Activated CD4-positive, alpha-beta T cell treated with anti-CD3 and anti-CD28 coated beads for 24 hours (primary cell): ENCODE results near the gene MPDZ.

Source experiments
- DNase-seq, 2 donors: peaks; one replicate each; pipeline ENCODE4 v3.0.0-alpha.2; 2020; ENCODE audit warnings: low read depth in 2 of 2

Gene MPDZ

DNA sequence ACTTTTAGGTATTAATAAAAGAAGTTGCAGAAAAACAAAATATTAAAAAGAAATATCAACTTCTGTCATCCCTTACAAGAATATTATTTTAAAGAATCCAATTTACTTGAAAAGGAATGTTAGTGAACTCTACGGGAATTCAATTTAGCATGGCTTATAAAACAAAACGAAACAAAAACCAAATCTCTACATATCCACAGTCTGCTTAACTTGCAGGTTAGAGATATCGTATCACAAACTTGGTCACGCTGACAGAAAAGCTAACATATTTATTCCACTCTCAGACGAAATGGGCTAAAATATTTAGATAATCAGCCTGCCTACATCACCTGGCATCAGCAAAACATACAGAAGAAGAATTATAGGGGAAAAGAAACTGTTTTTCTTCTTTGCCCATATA, 92.7 kb downstream of the MPDZ start:
- no peak for DNase-seq

DNA sequence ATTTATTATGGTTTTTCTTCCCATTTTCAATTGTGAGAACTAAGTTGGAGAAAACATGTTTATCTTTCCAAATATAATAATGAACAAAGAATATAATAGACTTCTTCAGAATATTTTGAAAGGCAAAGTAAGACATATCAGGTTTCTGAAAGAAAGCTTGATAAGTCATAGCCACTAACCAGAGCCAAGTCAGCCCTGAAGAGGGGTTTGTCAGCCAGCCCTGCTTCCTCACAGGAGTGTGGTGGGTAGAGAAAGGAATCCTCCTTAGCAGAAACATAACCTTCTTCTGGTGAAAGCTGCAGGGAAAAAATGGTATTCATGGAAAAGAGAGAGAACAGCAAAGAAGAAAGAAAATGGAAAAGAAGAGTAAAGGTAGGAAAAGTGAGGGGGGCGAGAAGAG, 93.4 kb downstream of the MPDZ start:
- no peak for DNase-seq

DNA sequence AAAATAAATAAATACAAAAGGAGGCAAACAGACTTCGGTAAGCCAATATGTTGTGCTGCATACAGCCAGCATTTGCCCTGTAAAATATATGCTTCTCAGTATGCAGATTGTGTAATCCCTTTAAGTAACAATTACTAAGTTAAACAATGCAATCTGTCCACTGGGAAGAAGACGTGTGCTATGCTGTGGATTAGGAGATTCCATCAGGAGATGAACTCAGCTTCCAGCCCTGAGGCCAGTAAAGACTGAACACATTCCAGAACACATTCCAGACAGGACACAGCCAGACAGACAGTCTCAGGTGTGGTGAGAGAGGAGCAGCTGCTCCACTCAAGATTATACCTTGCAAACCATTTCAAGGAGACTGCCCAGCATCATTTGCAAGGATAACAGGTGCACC, 97.8 kb downstream of the MPDZ start:
- DNase-seq = no peak

DNA sequence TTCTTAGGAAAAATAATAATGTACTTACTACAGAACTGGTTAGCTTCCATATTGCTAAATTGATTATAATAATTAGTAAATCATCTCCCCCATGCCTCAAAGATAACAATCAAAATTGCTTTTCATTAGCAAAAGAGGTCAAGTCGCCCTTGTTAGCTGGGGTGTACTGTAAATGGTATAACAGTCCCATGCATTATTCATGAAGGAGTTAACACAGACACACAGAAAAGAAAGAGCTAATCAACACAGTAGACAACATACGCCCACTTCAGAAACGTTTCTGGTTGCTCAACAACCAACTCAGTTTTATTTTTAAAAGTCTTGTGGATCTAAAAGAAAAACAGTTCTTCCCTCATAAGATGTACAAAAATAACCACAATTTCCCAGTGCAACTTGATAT, 100.2 kb downstream of the MPDZ start:
- no peak for DNase-seq

DNA sequence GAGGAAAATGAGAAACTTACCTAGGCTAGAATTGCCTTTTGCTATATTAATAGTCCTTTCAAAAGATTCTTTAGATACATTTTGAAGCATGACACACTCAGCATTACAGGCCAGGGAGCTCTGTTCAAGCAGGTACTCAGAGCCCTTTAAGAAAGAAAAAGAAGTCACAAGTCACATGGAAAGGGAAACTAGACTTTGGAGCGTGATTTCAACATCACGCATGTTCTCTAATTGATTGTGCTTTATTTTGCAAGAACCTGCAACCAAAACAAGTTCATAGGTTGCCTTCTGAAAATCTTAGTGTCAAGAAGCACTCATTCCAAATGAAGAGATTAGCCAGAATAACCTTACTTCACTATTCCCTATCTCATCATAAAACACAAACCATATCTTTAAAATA, 103.8 kb downstream of the MPDZ start:
- no peak for DNase-seq

DNA sequence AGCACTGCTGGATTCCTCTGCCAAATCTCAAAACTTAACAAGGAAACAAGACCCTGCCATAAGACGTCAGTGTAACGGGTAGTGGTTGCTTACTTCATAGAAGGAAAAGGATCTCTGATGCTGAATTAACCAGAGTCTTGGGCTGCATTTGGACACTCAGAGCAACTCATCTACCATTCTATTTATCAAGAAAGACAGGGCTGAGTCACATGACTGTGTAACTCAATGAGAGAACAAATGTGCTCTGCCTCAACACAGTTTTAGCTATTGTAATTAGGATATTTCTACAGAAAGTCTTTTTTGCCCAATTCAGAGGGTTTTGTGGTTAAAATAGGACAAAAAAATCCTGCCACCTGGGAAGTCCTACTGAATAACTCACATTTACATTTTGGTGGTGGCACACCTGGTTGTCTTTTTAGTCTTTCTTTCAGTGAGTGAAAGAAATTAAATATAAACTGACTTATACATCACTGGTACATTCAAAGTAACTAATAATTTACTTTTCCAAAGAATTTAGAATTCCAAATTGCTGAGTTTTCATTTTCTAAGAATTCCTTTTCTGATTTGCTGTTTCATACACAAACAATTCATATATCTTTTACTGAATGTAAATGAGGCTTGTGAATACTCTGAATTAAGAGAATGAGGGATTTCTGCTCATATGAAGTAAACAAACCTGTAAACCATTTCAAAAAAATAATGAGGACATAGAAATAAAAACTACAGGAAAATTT, 104.4 kb downstream of the MPDZ start:
- no peak for DNase-seq

GRCh38 chr9:13173553-13173952, 105.9 kb downstream of the MPDZ start:
- DNase-seq = no peak

GRCh38 chr9:13171261-13171660, 108.2 kb downstream of the MPDZ start:
- no peak for DNase-seq

- DNase-seq = no peak
These were observed 112.5 kb downstream of the MPDZ start for GRCh38 chr9:13166996-13167395.

DNA sequence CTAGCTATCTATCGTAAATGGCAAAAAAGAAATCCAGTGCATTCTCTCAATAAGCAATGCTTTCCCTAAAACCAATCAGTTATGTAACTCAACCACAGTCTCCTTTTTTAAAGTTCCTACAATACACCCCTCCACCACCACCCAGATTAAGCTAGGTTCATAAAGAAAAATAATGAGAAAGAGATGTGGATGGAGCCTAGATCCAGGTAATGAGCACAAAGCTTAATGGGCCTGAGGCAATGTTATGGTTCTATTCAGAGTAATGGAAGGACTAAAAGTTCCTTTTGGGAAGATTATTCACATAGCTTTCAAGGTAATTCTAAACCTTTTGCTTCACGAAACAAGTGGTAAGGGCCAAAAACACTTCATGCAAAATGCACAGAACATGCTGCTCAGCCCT, 113.5 kb downstream of the MPDZ start:
- no peak for DNase-seq

DNA sequence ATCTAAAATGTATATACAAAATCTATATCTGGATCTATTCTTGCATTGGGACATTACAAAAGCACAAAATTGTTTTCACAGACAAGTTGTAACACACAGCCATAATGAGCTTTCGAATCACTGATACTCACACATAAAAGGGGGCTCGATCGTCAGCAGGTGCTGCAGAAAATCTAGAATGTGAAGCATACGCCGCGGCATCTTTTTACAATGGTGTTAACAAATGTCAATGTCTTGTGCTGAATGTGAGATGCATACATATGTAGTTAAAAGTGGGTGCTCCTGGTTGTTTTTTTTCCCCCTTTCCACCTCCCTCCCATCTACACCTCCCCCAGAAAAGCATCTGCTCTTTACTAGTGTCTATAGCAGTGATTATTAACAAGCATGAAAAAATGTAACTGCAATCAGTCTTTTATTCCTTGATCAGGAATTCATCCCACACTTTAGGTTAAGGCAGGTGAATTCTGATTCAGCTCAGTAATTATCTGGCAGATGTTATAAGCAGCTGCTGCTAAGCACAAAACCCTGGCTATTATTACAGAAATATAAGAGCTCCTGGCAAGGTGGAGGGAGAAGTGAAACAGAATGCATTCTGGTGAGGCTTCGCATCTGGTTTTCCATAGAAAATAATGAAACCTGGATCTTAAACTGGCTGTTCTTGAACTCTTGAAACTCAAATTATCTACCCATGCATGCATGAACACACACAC, 114.1 kb downstream of the MPDZ start:
- no peak for DNase-seq

DNA sequence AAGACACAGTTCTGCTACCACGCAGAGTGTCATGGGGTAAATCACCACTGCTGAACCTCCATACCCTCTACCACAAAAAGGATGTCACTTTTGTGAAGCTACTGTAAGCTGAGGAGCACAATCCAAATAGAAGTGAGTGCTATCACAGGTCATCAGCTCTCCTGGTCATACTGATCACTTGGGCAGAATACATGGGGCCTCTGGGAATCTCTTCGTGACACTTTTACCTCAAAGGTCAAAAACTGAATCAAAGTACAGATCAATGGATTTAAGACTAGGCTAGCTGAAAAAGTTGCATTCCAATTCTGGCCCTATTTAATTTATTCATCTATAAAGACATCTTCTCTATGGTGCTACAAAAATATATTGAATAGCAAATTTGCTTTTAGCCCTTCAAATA, 115.5 kb downstream of the MPDZ start:
- DNase-seq = no peak

GRCh38 chr9:13163287-13163686, 116.2 kb downstream of the MPDZ start:
- DNase-seq = no peak

DNA sequence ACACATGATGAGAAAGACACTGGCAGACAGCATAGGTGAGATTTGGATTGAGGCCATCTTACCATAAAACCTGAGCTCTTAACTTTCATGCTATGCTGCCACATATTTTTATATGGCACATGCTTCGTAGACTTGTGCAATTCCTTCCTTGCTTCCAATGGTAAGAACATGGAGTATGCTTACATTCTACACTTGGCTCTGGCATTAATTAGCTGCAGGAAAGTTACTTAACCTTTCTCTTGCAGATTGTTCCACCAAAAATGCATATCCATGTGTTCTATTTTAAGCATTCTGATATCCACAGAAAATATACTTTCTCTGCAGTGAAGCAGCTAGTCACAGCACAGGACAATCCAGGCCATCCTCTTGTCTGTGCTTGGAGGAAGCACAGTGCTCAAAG, 119.4 kb downstream of the MPDZ start:
- no peak for DNase-seq

GRCh38 chr9:13158986-13159385, 120.5 kb downstream of the MPDZ start:
- no peak for DNase-seq

- no peak for DNase-seq
These were observed 128.0 kb downstream of the MPDZ start for GRCh38 chr9:13151489-13151888.

DNA sequence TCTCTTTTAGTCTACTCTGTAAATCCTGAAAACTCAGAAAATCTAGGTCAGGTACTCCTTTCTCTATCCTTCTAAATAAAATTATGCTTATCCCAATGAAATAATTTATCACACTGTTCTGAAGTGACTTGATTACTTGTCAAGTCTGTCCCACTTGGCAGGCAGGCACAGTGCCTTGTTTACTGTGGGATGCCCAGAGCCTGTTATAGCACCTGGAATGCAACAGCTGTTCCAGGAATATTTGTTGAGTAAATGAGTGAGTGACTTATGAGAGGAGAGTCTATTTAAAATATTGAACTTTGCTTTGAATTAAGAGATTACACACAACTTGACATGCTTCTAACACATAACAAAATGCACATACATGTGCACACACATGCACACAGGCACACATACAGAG, 130.0 kb downstream of the MPDZ start:
- DNase-seq = no peak

GRCh38 chr9:13146840-13147239, 132.7 kb downstream of the MPDZ start:
- no peak for DNase-seq

GRCh38 chr9:13145340-13145739, 134.2 kb downstream of the MPDZ start:
- DNase-seq = no peak

DNA sequence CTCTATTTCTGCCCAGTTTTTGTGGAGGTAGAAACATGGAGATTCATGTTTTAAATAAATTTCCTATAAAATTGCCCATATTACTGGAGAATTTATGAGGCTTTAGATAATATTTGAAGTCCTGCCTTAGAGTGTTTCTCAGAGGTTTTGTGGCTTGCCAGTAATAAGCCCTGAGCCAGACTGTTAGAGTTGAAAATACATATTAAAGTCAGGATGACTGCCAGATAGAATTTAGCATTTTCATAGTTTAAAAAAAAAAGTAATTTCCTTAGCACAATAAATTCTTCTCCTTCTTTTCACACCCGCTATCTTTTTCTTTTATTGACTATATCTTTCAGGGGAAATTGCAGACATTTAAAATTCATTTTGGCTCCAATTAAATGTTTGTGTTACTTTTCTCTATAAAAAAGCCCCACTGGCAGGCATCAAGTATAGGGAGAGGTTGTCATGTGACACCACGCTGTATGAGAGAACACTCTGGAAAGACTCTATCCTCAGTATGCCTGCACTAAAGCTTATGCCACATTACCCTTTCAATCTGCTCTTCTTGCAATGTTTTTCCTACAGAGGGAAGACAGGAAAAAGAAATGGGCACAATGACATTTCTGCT, 135.2 kb downstream of the MPDZ start:
- no peak for DNase-seq

DNA sequence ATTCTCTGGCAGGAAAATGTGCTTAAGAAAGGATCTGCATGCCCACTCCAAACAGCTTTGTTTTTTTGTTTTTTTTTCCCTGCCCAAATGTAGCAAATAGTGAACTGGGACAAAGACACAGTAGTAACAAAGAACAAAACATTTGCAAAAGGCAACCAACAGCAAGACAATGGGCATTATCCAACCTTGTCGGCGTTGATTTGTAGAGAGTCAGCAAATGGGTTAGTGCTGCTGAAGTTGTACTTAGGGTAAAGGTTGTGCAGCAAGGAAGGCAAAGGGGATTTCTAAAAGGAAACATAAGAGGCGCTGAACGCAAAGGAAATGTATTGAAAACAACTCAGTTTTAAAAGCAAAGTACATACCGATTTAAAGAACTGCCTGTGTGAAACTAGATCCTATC, 136.2 kb downstream of the MPDZ start:
- no peak for DNase-seq

DNA sequence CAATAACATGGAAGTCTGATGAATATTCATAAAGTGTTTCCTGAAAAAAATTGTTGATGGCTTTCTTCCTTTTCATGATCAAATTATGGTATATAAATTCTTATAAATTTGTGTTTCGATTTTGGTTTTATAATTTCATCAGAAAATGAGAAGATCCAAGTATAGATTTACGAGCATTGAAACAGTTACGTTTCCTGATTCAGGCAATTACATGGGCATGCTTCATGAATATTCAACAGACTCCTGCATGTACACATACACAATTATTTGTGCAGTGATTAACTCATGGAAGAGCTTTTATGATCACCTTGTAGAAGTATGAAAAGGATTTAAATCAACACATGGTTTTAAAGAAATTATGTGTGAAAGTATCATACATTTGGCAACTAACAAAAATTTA, 136.7 kb downstream of the MPDZ start:
- DNase-seq = no peak

- DNase-seq = no peak
These were observed 137.9 kb downstream of the MPDZ start for GRCh38 chr9:13141629-13142028.
